ENCODE results near the gene STARD13.
A peak's percentile ranks its signal among the peaks of the same experiment; 100 is the strongest.

DNA sequence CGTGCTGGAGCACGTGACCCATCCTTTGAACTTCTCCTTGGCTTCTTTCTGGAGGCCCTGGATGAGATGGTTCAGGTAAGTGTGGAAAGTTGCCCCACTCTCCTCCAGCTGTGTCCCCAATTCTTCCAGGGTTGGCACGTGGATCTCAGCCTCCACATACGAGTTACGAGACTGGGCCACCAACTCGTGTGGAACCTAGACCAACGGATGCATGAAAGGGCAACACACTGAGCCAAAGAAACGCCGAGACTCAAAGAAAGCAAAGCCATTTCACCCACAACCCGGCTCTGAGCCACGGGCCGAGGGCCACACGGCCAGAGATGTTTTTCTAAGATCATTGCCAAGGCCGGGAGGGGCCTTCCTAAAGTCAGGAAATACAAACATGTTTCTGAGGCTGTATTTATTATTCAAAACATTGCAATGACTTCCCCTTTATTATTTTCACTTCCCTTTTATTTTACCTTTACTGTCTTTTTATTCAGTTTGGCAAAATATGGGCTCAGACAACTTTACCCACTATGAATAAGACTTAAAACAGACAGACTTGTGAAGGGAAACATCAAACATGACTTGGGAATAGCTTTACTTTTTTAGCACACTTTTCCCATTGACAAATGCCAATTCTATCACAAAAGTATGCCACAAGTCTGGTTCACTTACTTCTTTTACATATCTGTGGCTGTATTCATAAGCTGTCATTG, 174.7 kb downstream of the STARD13 start:
- TF ChIP-seq CTCF (IDR thresholded peaks at IDR 0.05; ENCODE audit: low read depth, low read length, missing input control), result no peak
- TF ChIP-seq, protein P1, sequence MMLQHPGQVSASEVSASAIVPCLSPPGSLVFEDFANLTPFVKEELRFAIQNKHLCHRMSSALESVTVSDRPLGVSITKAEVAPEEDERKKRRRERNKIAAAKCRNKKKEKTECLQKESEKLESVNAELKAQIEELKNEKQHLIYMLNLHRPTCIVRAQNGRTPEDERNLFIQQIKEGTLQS (IDR thresholded peaks at IDR 0.05), result no peak
- no peak for TF ChIP-seq EGR1 (IDR thresholded peaks at IDR 0.05; ENCODE audit: low read depth in 2 of 2)
- TF ChIP-seq MAX (IDR thresholded peaks at IDR 0.05), result no peak
- peak in 1 of 2 donors; percentile 11 for TF ChIP-seq RAD21 (IDR thresholded peaks at IDR 0.05)
- no peak for TF ChIP-seq REST (IDR thresholded peaks at IDR 0.05)

Measured in liver (tissue), 3 donors.